GM23338 (cell line): ENCODE data around the gene RGL1. TPM values are rescaled to one million over a fixed set of nuclear protein-coding genes. Genes with fewer than 3 reads are reported as not detected.

Experiments used
- ATAC-seq: fragments of 200-7000 bp; cut with Tn5 transposase; 3 replicates; pipeline ENCODE4 v1.9.1; 2020
- DNase-seq: peaks from one replicate; pipeline ENCODE4 v3.0.0-alpha.2; 2015; ENCODE audit warnings: low spot score
- H2AFZ ChIP-seq: fragments of 200-600 bp; sonication (generic); 2 replicates; pipeline ENCODE4 v1.8.0; 2016; ENCODE audit warnings: antibody characterized with exemption, mild to moderate bottlenecking, moderate library complexity
- H3F3A ChIP-seq: fragments of 200-600 bp; sonication (generic); replicated peaks from 2 replicates; pipeline ENCODE4 v1.8.0; 2017; ENCODE audit warnings: antibody characterized with exemption, mixed run types, low read depth
- H3K27ac ChIP-seq: fragments of 200-600 bp; sonication (generic); 2 replicates; pipeline ENCODE4 v1.6.1; 2016; ENCODE audit warnings: low read depth
- H3K27me3 ChIP-seq: fragments of 200-600 bp; sonication (generic); 2 replicates; pipeline ENCODE4 v1.8.0; 2016; ENCODE audit warnings: mild to moderate bottlenecking, mixed run types, moderate library complexity; ENCODE audit not compliant: insufficient read depth
- H3K36me3 ChIP-seq: fragments of 200-600 bp; sonication (generic); 2 replicates; pipeline ENCODE4 v1.8.0; 2016; ENCODE audit warnings: mild to moderate bottlenecking; ENCODE audit not compliant: insufficient read depth
- H3K4me1 ChIP-seq: fragments of 200-600 bp; sonication (generic); 2 replicates; pipeline ENCODE4 v1.8.0; 2016; ENCODE audit warnings: mild to moderate bottlenecking, moderate library complexity; ENCODE audit not compliant: insufficient read depth
- H3K4me2 ChIP-seq: fragments of 200-600 bp; sonication (generic); 2 replicates; pipeline ENCODE4 v1.7.1; 2017; ENCODE audit warnings: mixed run types
- H3K4me3 ChIP-seq: fragments of 200-600 bp; sonication (generic); 2 replicates; pipeline ENCODE4 v1.6.1; 2016; ENCODE audit warnings: mixed run types
- H3K79me2 ChIP-seq: fragments of 200-600 bp; sonication (generic); replicated peaks from 2 replicates; pipeline ENCODE4 v1.8.0; 2017; ENCODE audit warnings: mild to moderate bottlenecking; ENCODE audit not compliant: insufficient read depth
- H3K9me2 ChIP-seq: fragments of 200-600 bp; sonication (generic); 2 replicates; pipeline ENCODE4 v1.8.0; 2017; ENCODE audit not compliant: insufficient read depth
- H4K20me1 ChIP-seq: fragments of 200-600 bp; sonication (generic); replicated peaks from 2 replicates; pipeline ENCODE4 v1.8.0; 2017; ENCODE audit warnings: mild to moderate bottlenecking; ENCODE audit not compliant: insufficient read depth
- H3K27ac Mint-ChIP-seq: 2 replicates; pipeline ENCODE4 v1.8.0; 2020; ENCODE audit warnings: inconsistent platforms, mild to moderate bottlenecking, moderate library complexity, mixed read lengths
- H3K27me3 Mint-ChIP-seq: 3 replicates; pipeline ENCODE4 v1.8.0; 2022; ENCODE audit warnings: low read depth, mild to moderate bottlenecking, moderate library complexity, mixed read lengths, inconsistent platforms; ENCODE audit not compliant: insufficient read depth, poor library complexity
- H3K36me3 Mint-ChIP-seq: 3 replicates; pipeline ENCODE4 v1.8.0; 2021; ENCODE audit warnings: low read depth, mild to moderate bottlenecking, inconsistent platforms, moderate library complexity, mixed read lengths
- H3K4me1 Mint-ChIP-seq: 3 replicates; pipeline ENCODE4 v1.8.0; 2020; ENCODE audit warnings: mild to moderate bottlenecking, inconsistent platforms, mixed read lengths
- H3K4me3 Mint-ChIP-seq: 3 replicates; pipeline ENCODE4 v1.8.0; 2021; ENCODE audit warnings: moderate library complexity, mild to moderate bottlenecking, inconsistent platforms, mixed read lengths
- H3K9me3 Mint-ChIP-seq: 3 replicates; pipeline ENCODE4 v1.8.0; 2020; ENCODE audit warnings: moderate library complexity, mild to moderate bottlenecking, inconsistent platforms, mixed read lengths
- CREB1 ChIP-seq: fragments of 250-450 bp; sonication (Bioruptor Pico); IDR thresholded peaks from 2 replicates; pipeline ENCODE4 v1.5.0; 2020; ENCODE audit warnings: low read depth, mild to moderate bottlenecking, moderate library complexity
- CTCF ChIP-seq, 2 experiments: fragments of 200-600 bp in 1 of 2; sonication (generic) in 1 of 2; conservative IDR thresholded peaks; 2 replicates each; pipeline versions ENCODE4 v1.5.1 to v1.6.1; 2016 to 2017; ENCODE audit warnings: antibody characterized with exemption in 2 of 2, low read depth in 2 of 2, mild to moderate bottlenecking in 2 of 2, moderate library complexity in 1 of 2
- EZH2 ChIP-seq: fragments of 200-600 bp; sonication (generic); IDR thresholded peaks from one replicate; pipeline ENCODE4 v1.8.0; 2017; ENCODE audit warnings: antibody characterized with exemption, mild to moderate bottlenecking, low read depth; ENCODE audit not compliant: unreplicated experiment
- EZH2phosphoT487 ChIP-seq: fragments of 200-600 bp; sonication (generic); IDR thresholded peaks from one replicate; pipeline ENCODE4 v1.8.1; 2018; ENCODE audit warnings: antibody characterized with exemption; ENCODE audit not compliant: unreplicated experiment
- JUNB ChIP-seq: IDR thresholded peaks from one replicate; pipeline ENCODE4 v1.6.1; 2016; ENCODE audit warnings: antibody characterized with exemption; ENCODE audit not compliant: unreplicated experiment
- NANOG ChIP-seq: IDR thresholded peaks from 2 replicates; pipeline ENCODE4 v1.6.1; 2016; ENCODE audit warnings: antibody characterized with exemption, borderline replicate concordance
- POLR2AphosphoS5 ChIP-seq: IDR thresholded peaks from 2 replicates; pipeline ENCODE4 v1.6.1; 2016; ENCODE audit warnings: antibody characterized with exemption, low read depth
- REST ChIP-seq: IDR thresholded peaks from one replicate; pipeline ENCODE4 v1.6.1; 2018; ENCODE audit warnings: antibody characterized with exemption; ENCODE audit not compliant: unreplicated experiment
- STAT1 ChIP-seq: IDR thresholded peaks from one replicate; pipeline ENCODE4 v1.6.1; 2016; ENCODE audit warnings: antibody characterized with exemption; ENCODE audit not compliant: unreplicated experiment
- ZNF114 ChIP-seq: fragments of 250-450 bp; sonication (Bioruptor Pico); IDR thresholded peaks from 2 replicates; pipeline ENCODE4 v1.5.0; 2020; ENCODE audit warnings: mild to moderate bottlenecking, moderate library complexity
- ZNF331 ChIP-seq: fragments of 250-450 bp; sonication (Bioruptor Pico); IDR thresholded peaks from 2 replicates; pipeline ENCODE4 v1.5.0; 2020; ENCODE audit warnings: low read depth, mild to moderate bottlenecking, moderate library complexity
- polyA plus RNA-seq: library from polyadenylated mRNA; unstranded; fragments of >200 nt; fragmentation: Nextera tagmentation; extraction: Ambion mirVana; gene quantifications from 2 replicates; pipeline ENCODE4 v1.2.1, GENCODE V29; 2016
- total RNA-seq: library from RNA; depleted of rRNA; stranded (reverse); fragments of >200 nt; shearing (Covaris generic); gene quantifications from 2 replicates; pipeline ENCODE4 v1.2.3, GENCODE V29; 2014
- TF ChIP-seq, protein P1 (sequence below): fragments of 250-450 bp; sonication (Bioruptor Pico); IDR thresholded peaks from 2 replicates; pipeline ENCODE4 v1.5.0; 2020; ENCODE audit warnings: mild to moderate bottlenecking, moderate library complexity
- TF ChIP-seq, protein P2 (sequence below): IDR thresholded peaks from 2 replicates; pipeline ENCODE4 v1.6.1; 2016; ENCODE audit warnings: antibody characterized with exemption

The RGL1 gene
- total and polyA plus RNA-seq, 2 experiments from 2014 or later: 0.91 to 2.6 TPM

DNA sequence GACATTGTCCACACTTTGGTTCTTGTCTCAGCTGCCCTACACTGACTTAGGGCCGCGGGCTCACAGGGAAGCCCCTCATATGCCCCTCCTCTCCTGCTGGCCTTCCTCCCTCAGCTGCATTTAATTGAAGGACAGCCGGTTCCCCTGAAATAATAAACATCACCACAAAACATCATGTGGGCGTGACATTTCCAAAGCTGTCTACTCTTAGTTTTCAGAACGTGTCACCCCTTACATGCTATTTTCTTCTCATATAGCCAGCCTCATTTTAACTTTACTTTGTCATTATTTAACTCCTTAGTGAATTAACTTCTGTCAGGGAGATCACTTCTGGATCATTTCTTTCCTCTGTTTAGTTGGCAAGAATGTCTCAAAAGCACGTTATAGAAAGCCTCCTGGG is 129.4 kb downstream of the RGL1 start:
- Mint-ChIP-seq H3K4me1 (no peaks in the 10 kb centered on the region), H3K36me3 (no peaks in the 10 kb centered on the region), H3K4me3 (no peak overlapping the region), H3K27me3 (peaks cover 6% of the 10 kb centered on the region), H3K9me3 (no peaks in the 10 kb centered on the region), H3K27ac (no peak overlapping the region)
- ATAC-seq: no peak
- TF ChIP-seq, protein P1, sequence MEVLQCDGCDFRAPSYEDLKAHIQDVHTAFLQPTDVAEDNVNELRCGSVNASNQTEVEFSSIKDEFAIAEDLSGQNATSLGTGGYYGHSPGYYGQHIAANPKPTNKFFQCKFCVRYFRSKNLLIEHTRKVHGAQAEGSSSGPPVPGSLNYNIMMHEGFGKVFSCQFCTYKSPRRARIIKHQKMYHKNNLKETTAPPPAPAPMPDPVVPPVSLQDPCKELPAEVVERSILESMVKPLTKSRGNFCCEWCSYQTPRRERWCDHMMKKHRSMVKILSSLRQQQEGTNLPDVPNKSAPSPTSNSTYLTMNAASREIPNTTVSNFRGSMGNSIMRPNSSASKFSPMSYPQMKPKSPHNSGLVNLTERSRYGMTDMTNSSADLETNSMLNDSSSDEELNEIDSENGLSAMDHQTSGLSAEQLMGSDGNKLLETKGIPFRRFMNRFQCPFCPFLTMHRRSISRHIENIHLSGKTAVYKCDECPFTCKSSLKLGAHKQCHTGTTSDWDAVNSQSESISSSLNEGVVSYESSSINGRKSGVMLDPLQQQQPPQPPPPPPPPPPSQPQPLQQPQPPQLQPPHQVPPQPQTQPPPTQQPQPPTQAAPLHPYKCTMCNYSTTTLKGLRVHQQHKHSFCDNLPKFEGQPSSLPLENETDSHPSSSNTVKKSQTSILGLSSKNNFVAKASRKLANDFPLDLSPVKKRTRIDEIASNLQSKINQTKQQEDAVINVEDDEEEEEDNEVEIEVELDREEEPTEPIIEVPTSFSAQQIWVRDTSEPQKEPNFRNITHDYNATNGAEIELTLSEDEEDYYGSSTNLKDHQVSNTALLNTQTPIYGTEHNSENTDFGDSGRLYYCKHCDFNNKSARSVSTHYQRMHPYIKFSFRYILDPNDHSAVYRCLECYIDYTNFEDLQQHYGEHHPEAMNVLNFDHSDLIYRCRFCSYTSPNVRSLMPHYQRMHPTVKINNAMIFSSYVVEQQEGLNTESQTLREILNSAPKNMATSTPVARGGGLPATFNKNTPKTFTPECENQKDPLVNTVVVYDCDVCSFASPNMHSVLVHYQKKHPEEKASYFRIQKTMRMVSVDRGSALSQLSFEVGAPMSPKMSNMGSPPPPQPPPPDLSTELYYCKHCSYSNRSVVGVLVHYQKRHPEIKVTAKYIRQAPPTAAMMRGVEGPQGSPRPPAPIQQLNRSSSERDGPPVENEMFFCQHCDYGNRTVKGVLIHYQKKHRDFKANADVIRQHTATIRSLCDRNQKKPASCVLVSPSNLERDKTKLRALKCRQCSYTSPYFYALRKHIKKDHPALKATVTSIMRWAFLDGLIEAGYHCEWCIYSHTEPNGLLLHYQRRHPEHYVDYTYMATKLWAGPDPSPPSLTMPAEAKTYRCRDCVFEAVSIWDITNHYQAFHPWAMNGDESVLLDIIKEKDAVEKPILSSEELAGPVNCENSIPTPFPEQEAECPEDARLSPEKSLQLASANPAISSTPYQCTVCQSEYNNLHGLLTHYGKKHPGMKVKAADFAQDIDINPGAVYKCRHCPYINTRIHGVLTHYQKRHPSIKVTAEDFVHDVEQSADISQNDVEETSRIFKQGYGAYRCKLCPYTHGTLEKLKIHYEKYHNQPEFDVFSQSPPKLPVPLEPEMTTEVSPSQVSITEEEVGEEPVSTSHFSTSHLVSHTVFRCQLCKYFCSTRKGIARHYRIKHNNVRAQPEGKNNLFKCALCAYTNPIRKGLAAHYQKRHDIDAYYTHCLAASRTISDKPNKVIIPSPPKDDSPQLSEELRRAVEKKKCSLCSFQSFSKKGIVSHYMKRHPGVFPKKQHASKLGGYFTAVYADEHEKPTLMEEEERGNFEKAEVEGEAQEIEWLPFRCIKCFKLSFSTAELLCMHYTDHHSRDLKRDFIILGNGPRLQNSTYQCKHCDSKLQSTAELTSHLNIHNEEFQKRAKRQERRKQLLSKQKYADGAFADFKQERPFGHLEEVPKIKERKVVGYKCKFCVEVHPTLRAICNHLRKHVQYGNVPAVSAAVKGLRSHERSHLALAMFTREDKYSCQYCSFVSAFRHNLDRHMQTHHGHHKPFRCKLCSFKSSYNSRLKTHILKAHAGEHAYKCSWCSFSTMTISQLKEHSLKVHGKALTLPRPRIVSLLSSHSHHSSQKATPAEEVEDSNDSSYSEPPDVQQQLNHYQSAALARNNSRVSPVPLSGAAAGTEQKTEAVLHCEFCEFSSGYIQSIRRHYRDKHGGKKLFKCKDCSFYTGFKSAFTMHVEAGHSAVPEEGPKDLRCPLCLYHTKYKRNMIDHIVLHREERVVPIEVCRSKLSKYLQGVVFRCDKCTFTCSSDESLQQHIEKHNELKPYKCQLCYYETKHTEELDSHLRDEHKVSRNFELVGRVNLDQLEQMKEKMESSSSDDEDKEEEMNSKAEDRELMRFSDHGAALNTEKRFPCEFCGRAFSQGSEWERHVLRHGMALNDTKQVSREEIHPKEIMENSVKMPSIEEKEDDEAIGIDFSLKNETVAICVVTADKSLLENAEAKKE: no peak
- TF ChIP-seq ZNF331 (CRISPR knock-in tag) (no peak), EZH2phosphoT487 (no peak), ZNF114 (CRISPR knock-in tag) (no peak), CTCF (conservative IDR thresholded peaks at IDR 0.05; ENCODE audit: low read depth in 2 of 2) (no peak), NANOG (no peak), EZH2 (no peak), JUNB (no peak), REST (no peak), CREB1 (no peak), STAT1 (no peak), POLR2AphosphoS5 (no peak)
- TF ChIP-seq, protein P2, sequence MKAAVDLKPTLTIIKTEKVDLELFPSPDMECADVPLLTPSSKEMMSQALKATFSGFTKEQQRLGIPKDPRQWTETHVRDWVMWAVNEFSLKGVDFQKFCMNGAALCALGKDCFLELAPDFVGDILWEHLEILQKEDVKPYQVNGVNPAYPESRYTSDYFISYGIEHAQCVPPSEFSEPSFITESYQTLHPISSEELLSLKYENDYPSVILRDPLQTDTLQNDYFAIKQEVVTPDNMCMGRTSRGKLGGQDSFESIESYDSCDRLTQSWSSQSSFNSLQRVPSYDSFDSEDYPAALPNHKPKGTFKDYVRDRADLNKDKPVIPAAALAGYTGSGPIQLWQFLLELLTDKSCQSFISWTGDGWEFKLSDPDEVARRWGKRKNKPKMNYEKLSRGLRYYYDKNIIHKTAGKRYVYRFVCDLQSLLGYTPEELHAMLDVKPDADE: no peak
- no peaks in the 10 kb centered on the region for H3K79me2 ChIP-seq
- H3K4me1 ChIP-seq: no peaks in the 10 kb centered on the region
- no peaks in the 10 kb centered on the region; the same call in 1 of the 2 replicates for H4K20me1 ChIP-seq
- no peaks in the 10 kb centered on the region for H3K9me2 ChIP-seq
- no peaks in the 10 kb centered on the region for H3F3A ChIP-seq
- DNase-seq: no peak
- no peak overlapping the region for H3K4me3 ChIP-seq
- H3K27ac ChIP-seq: no peak overlapping the region
- H3K27me3 ChIP-seq: no peaks in the 10 kb centered on the region
- no peak overlapping the region for H3K4me2 ChIP-seq
- H3K36me3 ChIP-seq: no peaks in the 10 kb centered on the region
- no peak overlapping the region for H2AFZ ChIP-seq
